Epithelial cell of prostate (primary cell): Measurements from ENCODE around the gene CFAP20.

Experiments used
- DNase-seq: peaks from one replicate; pipeline ENCODE4 v3.0.0-alpha.2; 2011; ENCODE audit warnings: low read depth, low spot score
- H3K27ac ChIP-seq: fragments of 450-650 bp; 2 replicates; pipeline ENCODE4 v1.5.1; 2017; ENCODE audit warnings: mild to moderate bottlenecking

CFAP20 gene

GRCh38 chr16:58125781-58126335 is 3.3 kb downstream of the CFAP20 start:
- peak overlapping the region; percentile 61 for H3K27ac ChIP-seq
- no peak for DNase-seq

GRCh38 chr16:58125041-58125440 is 4.1 kb downstream of the CFAP20 start:
- DNase-seq: no peak
- H3K27ac ChIP-seq: peak overlapping the region; percentile 61

DNA sequence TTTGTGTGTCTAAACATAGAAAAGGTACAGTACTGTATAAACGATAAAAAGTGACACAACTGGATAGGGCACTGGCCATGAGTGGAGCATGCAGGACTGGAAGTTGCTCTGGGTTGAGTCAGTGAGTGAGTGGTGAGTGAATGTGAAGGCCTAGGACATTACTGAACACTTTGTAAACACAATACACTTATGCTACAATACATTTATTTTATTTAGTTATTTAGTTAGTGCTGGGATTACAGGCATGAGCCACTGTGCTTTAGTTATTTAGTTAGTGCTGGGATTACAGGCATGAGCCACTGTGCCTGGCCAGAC is 4.6 kb downstream of the CFAP20 start:
- peak overlapping the region; percentile 61 for H3K27ac ChIP-seq
- peak; percentile 18 for DNase-seq

DNA sequence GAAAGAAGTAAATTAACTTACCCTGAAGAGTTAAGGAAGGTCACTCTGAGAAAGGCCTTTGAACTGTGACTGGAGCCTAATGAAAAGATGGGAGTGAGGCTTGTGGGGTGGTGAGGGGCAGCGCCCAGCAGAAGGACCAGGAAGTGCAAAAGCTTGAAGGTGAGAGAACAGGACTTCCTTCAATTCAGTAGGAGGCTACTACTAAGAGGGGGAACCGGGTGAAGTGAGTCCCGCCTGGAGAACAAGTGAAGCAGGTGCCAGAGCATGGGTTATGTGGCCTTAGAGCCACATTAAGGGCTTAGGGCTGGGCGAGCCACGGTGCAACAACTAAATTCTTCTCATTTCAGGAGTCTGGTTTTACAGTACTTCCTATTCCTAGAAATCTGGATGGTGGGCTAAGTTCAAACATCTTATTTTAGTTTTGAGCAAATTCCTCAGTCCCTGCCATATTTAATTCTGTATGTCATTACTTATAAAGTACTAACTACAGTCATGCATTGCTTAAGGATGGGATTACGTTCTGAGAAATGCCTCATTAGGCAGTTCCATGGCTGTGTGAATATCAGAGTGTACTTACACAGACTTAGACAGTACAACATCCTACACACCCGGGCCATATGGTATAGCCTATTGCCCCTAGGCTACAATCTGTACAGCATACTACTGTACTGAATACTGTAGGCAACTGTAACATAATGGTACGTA is 5.1 kb downstream of the CFAP20 start:
- no peak for DNase-seq
- peak overlapping the region; percentile 61 for H3K27ac ChIP-seq

- peak; percentile 27 for DNase-seq
- H3K27ac ChIP-seq: peak overlapping the region; percentile 82
These were observed 8.0 kb downstream of the CFAP20 start for GRCh38 chr16:58121132-58121531.

DNA sequence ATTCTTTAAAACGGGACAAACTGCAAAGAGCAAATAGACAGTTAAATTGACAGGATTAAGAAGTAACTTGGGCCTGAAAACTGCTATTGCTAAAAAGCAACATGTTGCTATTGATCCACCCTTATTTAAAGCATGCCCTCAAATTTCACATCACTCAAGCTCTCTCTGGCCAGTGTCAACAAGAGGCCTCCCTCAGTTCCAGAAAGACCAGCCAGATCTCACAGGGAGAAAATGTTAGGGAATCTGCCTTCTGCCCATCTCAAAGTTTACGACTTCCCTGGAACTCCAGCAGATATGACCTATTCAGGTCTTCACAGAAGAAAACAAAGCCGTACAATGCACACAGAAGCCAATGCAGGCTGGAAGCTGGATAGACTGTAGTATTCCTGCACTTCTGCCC is 8.9 kb downstream of the CFAP20 start:
- no peak overlapping the region for H3K27ac ChIP-seq
- DNase-seq: no peak

DNA sequence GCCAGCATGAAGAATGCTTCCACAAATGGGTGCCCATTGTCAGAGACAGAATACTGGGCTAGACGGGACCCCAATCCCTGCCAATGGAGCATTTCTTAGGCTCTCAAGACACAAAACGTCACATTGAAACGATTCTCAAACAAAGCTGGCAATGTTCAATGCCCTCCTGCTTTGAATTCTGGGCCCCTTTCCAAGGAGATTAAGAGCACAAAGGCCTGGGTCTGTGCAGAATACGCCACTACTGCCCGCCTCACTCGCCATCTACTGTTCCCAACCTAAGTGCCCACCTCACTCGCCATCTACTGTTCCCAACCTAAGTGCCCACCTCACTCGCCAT is 9.7 kb downstream of the CFAP20 start:
- no peak for DNase-seq
- H3K27ac ChIP-seq: no peak overlapping the region

- no peak overlapping the region for H3K27ac ChIP-seq
- DNase-seq: no peak
These were observed 10.2 kb downstream of the CFAP20 start for GRCh38 chr16:58118801-58119508.

DNA sequence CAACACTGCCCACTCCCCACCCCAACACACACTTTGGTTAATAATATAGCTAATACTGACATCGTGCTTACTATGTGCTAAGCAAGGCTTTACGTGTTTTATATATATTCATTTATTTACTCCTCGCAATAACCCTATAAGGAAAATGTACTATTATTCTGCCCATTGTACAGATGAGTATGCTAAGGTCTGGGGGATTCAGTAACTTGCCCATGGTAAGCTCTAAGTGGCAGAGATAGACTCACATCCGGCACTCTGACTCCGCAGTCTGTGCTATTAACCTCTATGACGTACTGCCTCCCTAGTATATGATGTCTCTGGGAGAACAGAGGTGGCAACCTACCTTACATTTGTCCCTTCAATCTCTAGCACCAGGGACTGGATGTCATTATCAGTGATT is 12.7 kb downstream of the CFAP20 start:
- no peak for DNase-seq
- H3K27ac ChIP-seq: no peak overlapping the region

DNA sequence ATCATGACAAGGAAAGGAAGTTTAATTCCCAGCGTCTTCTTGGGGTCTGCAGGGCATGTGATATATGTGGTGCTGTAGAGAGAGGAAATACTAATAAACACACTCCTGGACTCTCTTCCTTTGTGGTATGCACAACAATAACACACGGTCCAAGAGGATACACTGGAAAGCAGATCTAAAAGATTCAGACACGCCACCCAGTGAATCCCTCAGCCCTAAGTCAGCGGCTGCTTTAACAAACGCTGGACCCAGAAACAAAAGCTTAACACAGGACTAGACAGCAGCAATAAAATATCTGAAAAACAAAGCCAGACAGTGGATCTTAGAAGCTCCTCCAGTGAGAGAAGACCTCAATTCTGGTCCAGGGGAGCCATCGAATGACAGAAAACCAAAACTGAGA is 13.1 kb downstream of the CFAP20 start:
- no peak for DNase-seq
- H3K27ac ChIP-seq: no peak overlapping the region

- no peak for DNase-seq
- H3K27ac ChIP-seq: no peak overlapping the region
These were observed 14.1 kb downstream of the CFAP20 start for GRCh38 chr16:58114827-58115825.

DNA sequence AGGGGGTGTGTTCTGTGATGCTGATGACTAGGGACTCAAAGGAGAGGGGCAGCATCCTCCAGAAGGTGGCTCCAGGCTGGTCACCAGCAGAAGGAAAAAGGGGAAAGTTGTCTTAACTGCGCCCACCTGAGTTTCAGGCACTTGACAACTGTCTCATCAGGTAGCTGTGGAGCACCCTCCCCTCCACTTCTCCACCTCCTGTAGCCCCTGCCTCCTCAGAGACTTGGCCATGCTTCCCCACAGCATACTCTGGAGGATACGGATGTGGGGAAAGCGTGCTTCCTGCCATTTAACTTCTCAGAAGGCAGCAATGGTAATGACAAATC is 17.9 kb downstream of the CFAP20 start:
- no peak for DNase-seq
- H3K27ac ChIP-seq: no peak overlapping the region

DNA sequence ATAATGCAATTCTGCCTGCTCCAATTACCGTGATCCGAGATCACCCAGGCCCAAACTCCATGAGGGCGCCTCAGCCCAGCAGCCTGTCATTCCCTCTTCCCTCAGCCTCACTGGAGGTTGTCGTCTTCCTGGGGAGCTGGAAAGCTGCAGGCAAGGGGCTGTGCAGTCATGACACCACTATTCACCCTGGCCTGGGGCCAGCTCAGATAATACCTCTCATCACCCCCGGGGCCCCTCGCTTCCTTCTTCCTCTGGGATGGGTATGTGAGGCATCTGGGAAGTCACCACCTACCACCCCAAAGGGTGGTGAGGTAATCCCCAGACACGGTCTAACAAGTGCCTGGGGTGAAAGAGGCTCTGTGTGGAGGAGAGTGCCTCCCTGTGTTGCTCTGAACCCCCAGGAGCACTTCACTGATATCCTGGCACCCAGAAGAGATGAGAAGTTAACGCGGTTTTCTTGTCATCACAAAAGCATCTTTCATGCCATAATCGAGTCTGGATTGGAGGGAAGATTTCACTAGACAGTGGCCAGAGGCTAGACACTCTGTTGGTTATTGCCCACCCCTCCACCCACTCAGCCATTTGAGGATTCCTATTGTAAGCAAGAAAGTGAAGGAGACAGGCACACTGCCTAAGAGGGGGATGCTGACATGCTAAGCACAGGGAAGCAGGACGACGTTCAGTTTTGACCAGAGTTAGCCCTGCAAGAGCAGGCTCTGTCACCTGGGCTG is 18.4 kb downstream of the CFAP20 start:
- DNase-seq: no peak
- H3K27ac ChIP-seq: no peak overlapping the region

DNA sequence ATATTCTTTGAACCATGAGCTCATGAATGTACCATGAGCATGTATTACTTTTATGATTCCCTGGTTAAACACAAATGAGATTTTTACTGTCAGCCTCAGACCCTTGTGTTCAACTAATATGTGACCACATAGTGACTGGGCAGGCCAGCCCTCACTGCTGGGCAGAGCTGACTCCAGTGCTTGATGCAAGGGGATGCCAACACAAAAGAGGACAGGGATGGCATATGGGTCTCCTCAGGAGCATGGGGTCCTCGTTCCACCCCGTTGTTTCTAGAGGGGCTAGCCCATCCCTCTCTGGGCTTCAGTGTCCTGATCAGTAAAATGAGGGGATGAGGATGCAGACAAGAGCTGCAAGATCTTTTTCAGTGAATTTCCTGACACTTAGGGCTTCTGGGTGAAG is 19.3 kb downstream of the CFAP20 start:
- DNase-seq: no peak
- no peak overlapping the region for H3K27ac ChIP-seq

GRCh38 chr16:58109330-58109729 is 19.9 kb downstream of the CFAP20 start:
- no peak for DNase-seq
- no peak overlapping the region for H3K27ac ChIP-seq

DNA sequence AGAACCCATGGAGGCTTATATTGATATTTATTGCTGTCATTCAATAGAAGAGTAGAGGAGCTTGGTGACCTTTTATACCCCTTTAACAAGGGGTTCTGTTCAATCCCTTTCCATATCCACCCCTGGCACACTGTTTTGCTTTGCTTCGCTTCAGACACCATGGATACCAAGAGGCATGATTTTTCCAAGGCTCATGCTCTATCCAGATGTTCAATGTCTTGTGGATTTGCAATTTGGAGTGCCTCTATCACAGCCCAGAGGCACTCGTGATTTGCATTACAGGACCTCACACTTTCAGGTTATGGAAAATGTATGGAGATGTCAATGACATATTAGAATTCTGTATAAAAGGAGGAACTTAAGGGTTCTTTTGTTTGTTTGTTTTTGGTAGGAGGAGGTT is 21.5 kb downstream of the CFAP20 start:
- H3K27ac ChIP-seq: no peak overlapping the region
- DNase-seq: no peak

DNA sequence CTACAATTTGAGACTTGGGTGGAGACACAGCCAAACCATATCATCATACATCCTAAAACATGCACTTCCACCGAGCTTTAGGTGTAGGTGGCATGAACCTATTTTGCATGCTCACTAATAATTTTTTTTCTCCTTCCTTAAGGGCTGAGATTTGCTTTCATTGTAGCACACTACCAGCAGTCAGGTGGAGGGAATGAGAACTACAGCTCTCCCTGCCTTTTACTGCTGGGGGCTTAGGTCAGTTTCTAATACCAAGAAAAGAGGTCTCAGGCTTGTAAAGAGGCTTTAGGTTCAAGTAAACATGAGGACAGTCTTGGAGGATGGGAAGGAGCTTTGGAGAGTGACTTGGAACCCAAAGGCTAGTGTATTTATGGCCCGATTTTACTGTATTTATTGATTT is 22.0 kb downstream of the CFAP20 start:
- DNase-seq: no peak
- H3K27ac ChIP-seq: no peak overlapping the region

DNA sequence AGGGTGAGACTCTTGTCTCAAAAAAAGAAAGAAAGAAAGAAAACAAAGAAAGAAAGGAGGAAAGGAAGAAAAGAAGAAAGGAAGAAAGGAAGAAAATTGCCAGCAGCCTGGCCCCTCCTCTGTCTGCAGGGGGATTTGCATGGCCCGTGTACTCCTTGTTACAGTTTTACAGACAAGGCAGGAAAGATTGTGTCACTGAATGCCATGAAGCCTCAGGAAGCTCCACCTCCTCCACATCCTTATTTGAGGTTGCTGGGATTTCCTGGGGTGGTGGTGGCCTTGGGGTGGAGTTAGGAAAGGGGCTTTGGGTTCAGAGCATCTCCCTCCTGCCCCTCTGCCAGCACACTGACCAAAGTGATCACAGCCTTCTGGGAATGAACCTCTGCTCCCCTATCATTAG is 23.6 kb downstream of the CFAP20 start:
- H3K27ac ChIP-seq: no peak overlapping the region
- no peak for DNase-seq

DNA sequence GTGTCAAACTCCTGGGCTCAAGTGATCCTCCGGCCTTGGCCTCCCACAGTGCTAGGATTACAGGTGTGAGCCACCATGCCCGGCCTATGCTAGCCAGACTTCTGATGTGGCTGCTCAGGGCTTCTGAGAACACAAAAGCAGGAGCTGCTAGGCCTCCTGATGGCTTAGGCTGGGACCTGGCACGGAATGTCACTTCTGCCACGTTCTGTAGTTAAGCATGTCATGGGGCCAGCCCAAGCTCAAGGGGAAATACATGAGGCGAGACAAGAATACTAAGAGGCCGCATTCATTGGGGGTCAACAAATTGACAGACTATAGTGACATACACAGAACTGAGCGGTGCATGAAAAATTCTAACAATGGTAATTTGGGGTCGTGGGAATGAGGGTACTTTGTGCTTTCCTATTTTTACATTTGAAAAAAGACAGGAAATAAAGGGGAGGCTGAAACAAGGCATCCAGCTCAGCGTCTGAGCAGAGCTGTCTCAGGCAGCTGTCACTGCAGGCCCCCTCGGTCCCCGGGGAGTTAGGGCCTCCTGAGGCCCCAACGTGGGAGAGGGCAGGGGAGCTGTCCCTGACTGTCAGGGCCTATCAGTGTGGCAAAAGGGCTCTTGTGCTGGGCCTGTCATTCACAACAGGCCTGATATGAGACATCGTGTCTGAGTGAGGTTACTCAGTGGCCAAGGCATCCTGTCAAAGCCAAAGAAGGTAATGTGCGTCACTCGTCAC is 26.4 kb downstream of the CFAP20 start:
- no peak for DNase-seq
- H3K27ac ChIP-seq: no peak overlapping the region

GRCh38 chr16:58099956-58100300 is 29.3 kb downstream of the CFAP20 start:
- no peak overlapping the region for H3K27ac ChIP-seq
- no peak for DNase-seq
